Measurements from ENCODE around the gene MRGPRD. TPM values are rescaled to one million over a fixed set of nuclear protein-coding genes. Genes with fewer than 3 reads are reported as not detected.

Gene MRGPRD
- total RNA-seq, 2 experiments from 2014 or later: not detected

GRCh38 chr11:69011624-69012091, 30.9 kb upstream of the MRGPRD start:
- Histone ChIP-seq H4K20me1 (ENCODE audit: insufficient read depth, low read length) (no peaks in the 10 kb centered on the region), H3K36me3 (ENCODE audit: insufficient read depth, low read length) (no peaks in the 10 kb centered on the region), H2AFZ (ENCODE audit: low read length) (no peak overlapping the region), H3K4me1 (ENCODE audit: insufficient read depth, low read length, poor library complexity, severe bottlenecking) (peaks cover 6% of the 10 kb centered on the region), H3K4me3 (ENCODE audit: low read depth, low read length, poor library complexity, severe bottlenecking) (no peak overlapping the region), H3K9me3 (ENCODE audit: low read length) (no peaks in the 10 kb centered on the region), H3K27ac (ENCODE audit: low read depth, low read length, poor library complexity, severe bottlenecking) (no peak overlapping the region), H3K9me2 (ENCODE audit: insufficient read depth, low read length) (no peaks in the 10 kb centered on the region), H3K79me2 (ENCODE audit: insufficient read depth, low read depth, low read length) (no peaks in the 10 kb centered on the region), H3K4me2 (ENCODE audit: low read length) (no peak overlapping the region)
- no TSS peak for BruUV-seq (replicated peaks)
- DNase-seq (ENCODE audit: low spot score): no peak
- TF ChIP-seq EZH2phosphoT487 (IDR thresholded peaks at IDR 0.05; ENCODE audit: borderline replicate concordance, low read depth, low read length) (no peak), CTCF (conservative IDR thresholded peaks at IDR 0.05; ENCODE audit: low read length) (no peak)
- ChIA-PET POLR2A (no interaction called here), CTCF (ENCODE audit: unreplicated experiment) (interaction anchor here (0.6 kb wide), 1 partner anchor 124 kb away, joined by 3 read pairs; no protein-coding TSS in a partner anchor)
- intact Hi-C loops (cut with micrococcal nuclease; ENCODE audit: unreplicated experiment): no loop called here

- H2AFZ ChIP-seq (ENCODE audit: low read length): peak overlapping the region; percentile 34; the same call in 1 of the 2 replicates
- H3K4me1 ChIP-seq (ENCODE audit: insufficient read depth, low read length, poor library complexity, severe bottlenecking): peaks cover 6% of the 10 kb centered on the region
- peak; percentile 34 for DNase-seq (ENCODE audit: low spot score)
- POLR2A ChIA-PET: interaction anchor here (0.7 kb wide), 1 partner anchor 11 kb away, joined by 3 read pairs; no protein-coding TSS in a partner anchor
- CTCF ChIA-PET (ENCODE audit: unreplicated experiment): no interaction called here
- no peak overlapping the region for H3K27ac ChIP-seq (ENCODE audit: low read depth, low read length, poor library complexity, severe bottlenecking)
- H3K9me3 ChIP-seq (ENCODE audit: low read length): no peaks in the 10 kb centered on the region
- no peak overlapping the region for H3K4me3 ChIP-seq (ENCODE audit: low read depth, low read length, poor library complexity, severe bottlenecking)
- no peaks in the 10 kb centered on the region for H3K9me2 ChIP-seq (ENCODE audit: insufficient read depth, low read length)
- TF ChIP-seq CTCF (conservative IDR thresholded peaks at IDR 0.05; ENCODE audit: low read length) (no peak), EZH2phosphoT487 (IDR thresholded peaks at IDR 0.05; ENCODE audit: borderline replicate concordance, low read depth, low read length) (no peak)
- H3K4me2 ChIP-seq (ENCODE audit: low read length): peak overlapping the region; percentile 36
- BruUV-seq (replicated peaks): no TSS peak
- no peaks in the 10 kb centered on the region for H4K20me1 ChIP-seq (ENCODE audit: insufficient read depth, low read length)
- intact Hi-C loops (cut with micrococcal nuclease; ENCODE audit: unreplicated experiment): no loop called here
- H3K79me2 ChIP-seq (ENCODE audit: insufficient read depth, low read depth, low read length): no peaks in the 10 kb centered on the region
- no peaks in the 10 kb centered on the region for H3K36me3 ChIP-seq (ENCODE audit: insufficient read depth, low read length)
These were observed 30.3 kb upstream of the MRGPRD start for GRCh38 chr11:69010964-69011623.

GRCh38 chr11:69010361-69010891, 29.6 kb upstream of the MRGPRD start:
- H3K4me1 ChIP-seq (ENCODE audit: insufficient read depth, low read length, poor library complexity, severe bottlenecking): peaks cover 6% of the 10 kb centered on the region
- H3K4me2 ChIP-seq (ENCODE audit: low read length): peak overlapping the region; percentile 36
- H3K36me3 ChIP-seq (ENCODE audit: insufficient read depth, low read length): no peaks in the 10 kb centered on the region
- no peaks in the 10 kb centered on the region for H3K79me2 ChIP-seq (ENCODE audit: insufficient read depth, low read depth, low read length)
- H3K9me3 ChIP-seq (ENCODE audit: low read length): no peaks in the 10 kb centered on the region
- H3K9me2 ChIP-seq (ENCODE audit: insufficient read depth, low read length): no peaks in the 10 kb centered on the region
- intact Hi-C loops (cut with micrococcal nuclease; ENCODE audit: unreplicated experiment): no loop called here
- H3K27ac ChIP-seq (ENCODE audit: low read depth, low read length, poor library complexity, severe bottlenecking): no peak overlapping the region
- TF ChIP-seq EZH2phosphoT487 (IDR thresholded peaks at IDR 0.05; ENCODE audit: borderline replicate concordance, low read depth, low read length) (no peak), CTCF (conservative IDR thresholded peaks at IDR 0.05; ENCODE audit: low read length) (no peak)
- BruUV-seq (replicated peaks): no TSS peak
- no peak overlapping the region for H3K4me3 ChIP-seq (ENCODE audit: low read depth, low read length, poor library complexity, severe bottlenecking)
- DNase-seq (ENCODE audit: low spot score): no peak
- peak overlapping the region; percentile 34; the same call in 1 of the 2 replicates for H2AFZ ChIP-seq (ENCODE audit: low read length)
- POLR2A ChIA-PET: interaction anchor here (0.7 kb wide), 1 partner anchor 10 kb away, joined by 3 read pairs; no protein-coding TSS in a partner anchor
- CTCF ChIA-PET (ENCODE audit: unreplicated experiment): no interaction called here
- H4K20me1 ChIP-seq (ENCODE audit: insufficient read depth, low read length): no peaks in the 10 kb centered on the region
